ENCODE data around the gene GOLGA7B. TPM values are rescaled to one million over a fixed set of nuclear protein-coding genes. Genes with fewer than 3 reads are reported as not detected.
"Not testable (repeated sequence)": the region's sequence is repeated elsewhere in the genome, so short reads cannot be mapped to it uniquely, and the experiment has no call there.

Gene GOLGA7B
- total RNA-seq, 3 donors from 2014 or later (not counting 1 experiment from before 2014, with no cell fraction given), result 4.1 to 4.6 (median 4.1) TPM

GRCh38 chr10:97842656-97843280, 6.9 kb upstream of the GOLGA7B start:
- no peak overlapping the region for H3K27ac Mint-ChIP-seq
- no peak for DNase-seq
- no peak for TF ChIP-seq CTCF (IDR thresholded peaks at IDR 0.05)
- H3K4me1 Mint-ChIP-seq, result peaks cover 21 to 22% of the 10 kb centered on the region in 2 donors
- H3K4me3 Mint-ChIP-seq, result no peak overlapping the region
- Histone ChIP-seq H3K27ac (ENCODE audit: low read length) (no peak overlapping the region), H3K4me1 (ENCODE audit: control insufficient read depth, insufficient read depth, low read length) (no peaks in the 10 kb centered on the region), H3K27me3 (ENCODE audit: control insufficient read depth, insufficient read depth, low read length) (no peaks in the 10 kb centered on the region), H3K9me3 (ENCODE audit: control insufficient read depth, insufficient read depth, low read length) (no peaks in the 10 kb centered on the region), H3K4me3 (ENCODE audit: low read length) (no peak overlapping the region), H3K36me3 (ENCODE audit: control insufficient read depth, insufficient read depth, low read length) (no peaks in the 10 kb centered on the region)
- H3K27me3 Mint-ChIP-seq (ENCODE audit: low read depth in 2 of 2), result peaks cover 0 to 3% of the 10 kb centered on the region in 2 donors
- intact Hi-C loops (cut with micrococcal nuclease), result no loop called here
- H3K36me3 Mint-ChIP-seq, result no peaks in the 10 kb centered on the region
- WGBS (ENCODE audit: insufficient coverage), result 10% methylated on average over 6 of the region's 7 CpGs
- H3K9me3 Mint-ChIP-seq, result peaks cover 0 to 2% of the 10 kb centered on the region in 2 donors
- no peak for ATAC-seq

- H3K27me3 Mint-ChIP-seq (ENCODE audit: low read depth in 2 of 2), result peaks cover 0 to 3% of the 10 kb centered on the region in 2 donors
- Histone ChIP-seq H3K27ac (ENCODE audit: low read length) (no peak overlapping the region), H3K36me3 (ENCODE audit: control insufficient read depth, insufficient read depth, low read length) (no peaks in the 10 kb centered on the region), H3K4me3 (ENCODE audit: low read length) (no peak overlapping the region), H3K9me3 (ENCODE audit: control insufficient read depth, insufficient read depth, low read length) (no peaks in the 10 kb centered on the region), H3K4me1 (ENCODE audit: control insufficient read depth, insufficient read depth, low read length) (no peaks in the 10 kb centered on the region), H3K27me3 (ENCODE audit: control insufficient read depth, insufficient read depth, low read length) (no peaks in the 10 kb centered on the region)
- H3K9me3 Mint-ChIP-seq, result peaks cover 0 to 2% of the 10 kb centered on the region in 2 donors
- no peak overlapping the region for H3K4me3 Mint-ChIP-seq
- TF ChIP-seq CTCF (IDR thresholded peaks at IDR 0.05), result no peak
- intact Hi-C loops (cut with micrococcal nuclease), result no loop called here
- H3K4me1 Mint-ChIP-seq, result peaks cover 21 to 22% of the 10 kb centered on the region in 2 donors
- H3K27ac Mint-ChIP-seq, result no peak overlapping the region
- WGBS (ENCODE audit: insufficient coverage), result 46% methylated on average over 2 of the region's 2 CpGs
- ATAC-seq (no peak), DNase-seq (no peak)
- no peaks in the 10 kb centered on the region for H3K36me3 Mint-ChIP-seq
These were observed 6.4 kb upstream of the GOLGA7B start for GRCh38 chr10:97843281-97843671.

- H3K4me1 ChIP-seq (ENCODE audit: control insufficient read depth, insufficient read depth, low read length); H3K36me3 Mint-ChIP-seq; intact Hi-C loops (cut with micrococcal nuclease); H3K9me3 ChIP-seq (ENCODE audit: control insufficient read depth, insufficient read depth, low read length); H3K27ac Mint-ChIP-seq; H3K27ac ChIP-seq (ENCODE audit: low read length); H3K27me3 ChIP-seq (ENCODE audit: control insufficient read depth, insufficient read depth, low read length); ATAC-seq; H3K36me3 ChIP-seq (ENCODE audit: control insufficient read depth, insufficient read depth, low read length); DNase-seq; H3K4me3 Mint-ChIP-seq; H3K4me3 ChIP-seq (ENCODE audit: low read length); H3K9me3 Mint-ChIP-seq; H3K27me3 Mint-ChIP-seq (ENCODE audit: low read depth in 2 of 2): not testable (repeated sequence)
- WGBS (ENCODE audit: insufficient coverage), result 100% methylated on average over 1 of the region's 2 CpGs
- peaks cover 24 to 25% of the 10 kb centered on the region in 2 donors for H3K4me1 Mint-ChIP-seq
These were observed 5.7 kb upstream of the GOLGA7B start for GRCh38 chr10:97843972-97844371.

- Mint-ChIP-seq H3K4me1 (peaks cover 27% of the 10 kb centered on the region in 2 donors), H3K27ac (no peak overlapping the region), H3K27me3 (ENCODE audit: low read depth in 2 of 2) (peaks cover 0 to 3% of the 10 kb centered on the region in 2 donors), H3K4me3 (no peak overlapping the region), H3K36me3 (no peaks in the 10 kb centered on the region), H3K9me3 (peaks cover 0 to 2% of the 10 kb centered on the region in 2 donors)
- Histone ChIP-seq H3K4me3 (ENCODE audit: low read length) (no peak overlapping the region), H3K4me1 (ENCODE audit: control insufficient read depth, insufficient read depth, low read length) (peaks cover 7% of the 10 kb centered on the region), H3K27me3 (ENCODE audit: control insufficient read depth, insufficient read depth, low read length) (no peaks in the 10 kb centered on the region), H3K27ac (ENCODE audit: low read length) (no peak overlapping the region), H3K36me3 (ENCODE audit: control insufficient read depth, insufficient read depth, low read length) (no peaks in the 10 kb centered on the region), H3K9me3 (ENCODE audit: control insufficient read depth, insufficient read depth, low read length) (no peaks in the 10 kb centered on the region)
- TF ChIP-seq CTCF (IDR thresholded peaks at IDR 0.05), result no peak
- no peak for ATAC-seq
- intact Hi-C loops (cut with micrococcal nuclease), result no loop called here
- DNase-seq, result no peak
- 93% methylated on average over 3 of the region's 3 CpGs for WGBS (ENCODE audit: insufficient coverage)
These were observed 5.0 kb upstream of the GOLGA7B start for GRCh38 chr10:97844678-97845077.
